GM18519 (cell line): Measurements from ENCODE around the gene FOXK1.

Experiments used
- ATAC-seq: cut with Tn5 transposase; IDR thresholded peaks from one replicate; pipeline ENCODE4 v1.9.1; 2021; ENCODE audit warnings: mild to moderate bottlenecking, moderate library complexity; ENCODE audit not compliant: unreplicated experiment, low FRiP score

FOXK1 gene

GRCh38 chr7:4809091-4809591 lies 127.0 kb downstream of the FOXK1 start:
- ATAC-seq = no peak

DNA sequence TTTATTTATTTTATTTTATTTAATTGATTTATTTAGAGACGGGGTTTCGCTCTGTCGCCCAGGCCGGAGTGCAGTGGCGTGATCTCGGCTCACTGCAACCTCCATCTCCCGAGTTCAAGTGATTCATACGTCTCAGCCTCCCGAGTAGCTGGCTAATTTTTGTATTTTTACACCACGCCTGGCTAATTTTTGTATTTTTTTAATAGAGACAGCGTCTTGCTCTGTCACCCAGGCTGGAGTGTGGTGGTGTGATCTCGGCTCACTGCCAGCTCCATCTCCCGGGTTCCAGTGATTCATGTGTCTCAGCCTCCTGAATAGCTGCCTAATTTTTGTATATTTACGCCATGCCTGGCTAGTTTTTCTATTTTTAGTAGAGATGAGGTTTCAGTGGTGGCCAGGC lies 127.6 kb downstream of the FOXK1 start:
- ATAC-seq = no peak

DNA sequence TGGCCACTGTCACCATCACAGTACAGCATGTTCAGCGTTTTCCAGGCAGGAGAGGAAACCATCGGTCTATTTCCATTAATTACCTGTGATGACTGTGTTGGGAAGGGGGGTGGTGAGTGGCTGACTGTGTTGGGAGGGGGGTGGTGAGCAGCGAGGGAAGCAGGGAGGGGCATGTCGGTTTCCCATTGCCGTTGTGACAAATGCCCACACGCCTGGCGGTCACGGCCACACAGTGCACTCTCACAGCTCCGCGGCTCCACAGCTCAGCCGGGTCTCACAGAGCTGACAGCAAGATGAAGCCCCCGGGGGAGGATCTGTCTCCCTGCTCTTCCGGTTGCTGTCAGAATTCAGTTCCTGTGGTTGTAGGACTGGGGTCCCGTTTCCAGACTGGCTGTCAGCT lies 132.3 kb downstream of the FOXK1 start:
- no peak for ATAC-seq

- ATAC-seq = no peak
Measured at GRCh38 chr7:4815121-4815520, 133.0 kb downstream of the FOXK1 start.

GRCh38 chr7:4815609-4816418 lies 133.7 kb downstream of the FOXK1 start:
- no peak for ATAC-seq

DNA sequence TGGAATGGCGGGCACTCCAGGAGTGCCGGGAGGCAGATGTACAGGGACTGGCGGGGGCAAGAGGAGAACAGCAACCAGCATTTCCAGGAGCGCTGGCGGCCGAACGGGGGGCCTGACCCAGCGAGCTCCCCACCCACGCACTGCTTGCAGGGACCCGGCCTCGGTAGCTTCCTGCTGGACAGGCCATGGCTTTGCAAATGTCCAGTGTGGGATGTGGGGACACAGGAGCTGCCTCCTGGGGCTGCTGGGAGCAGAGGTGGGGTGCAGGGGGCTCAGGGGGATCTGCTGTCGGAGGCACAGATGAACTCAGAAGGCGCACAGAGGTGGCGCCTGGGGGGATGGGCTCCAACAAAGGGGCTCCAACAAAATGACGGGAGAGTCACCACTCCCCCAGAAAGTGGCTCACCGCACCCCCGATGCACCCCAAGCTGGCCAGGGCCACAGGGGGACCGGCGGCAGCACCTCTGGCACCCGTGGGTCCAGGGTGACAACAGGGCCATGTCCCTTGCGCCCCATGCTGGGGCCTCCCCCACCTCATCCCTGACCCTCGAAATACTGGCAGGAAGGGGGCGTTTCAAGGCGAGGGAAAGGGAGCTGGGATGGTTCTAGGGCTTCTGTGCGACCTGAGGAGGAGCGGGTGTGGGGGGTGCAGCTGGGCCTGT lies 134.5 kb downstream of the FOXK1 start:
- ATAC-seq = no peak

DNA sequence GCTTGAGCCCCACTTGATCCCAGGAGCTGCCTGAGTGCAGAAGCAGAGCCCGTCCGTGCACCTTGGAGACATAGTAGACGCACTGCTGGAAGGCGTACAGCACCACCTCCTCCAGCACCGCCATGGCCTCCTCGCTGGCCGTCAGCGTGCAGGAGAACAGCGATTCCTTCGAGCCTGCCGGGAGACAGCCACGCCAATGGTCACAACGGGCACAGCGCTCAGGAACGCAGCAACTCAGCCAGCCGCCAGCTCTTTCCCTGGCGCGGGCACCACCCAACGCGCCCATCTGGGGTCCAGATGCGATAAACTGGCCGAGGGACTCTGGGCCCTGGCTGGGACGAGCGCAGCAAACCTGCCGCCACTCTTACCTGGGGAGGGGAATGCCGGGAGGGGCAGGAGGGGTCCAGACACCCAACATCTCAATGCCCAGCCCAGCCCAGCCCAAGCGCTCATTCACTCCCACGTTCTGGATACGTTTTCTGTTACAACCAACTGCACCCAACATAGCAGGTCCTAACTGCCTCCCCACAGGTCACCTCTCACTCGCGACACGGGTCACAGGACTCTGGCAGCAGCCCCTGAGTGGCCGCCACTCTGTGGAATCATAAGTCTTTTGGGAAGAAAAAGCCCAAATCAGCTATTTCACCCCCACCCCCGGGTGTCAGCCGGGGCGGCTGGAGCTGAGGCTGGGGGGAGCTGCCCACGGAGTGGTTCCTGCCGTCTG lies 135.2 kb downstream of the FOXK1 start:
- no peak for ATAC-seq

DNA sequence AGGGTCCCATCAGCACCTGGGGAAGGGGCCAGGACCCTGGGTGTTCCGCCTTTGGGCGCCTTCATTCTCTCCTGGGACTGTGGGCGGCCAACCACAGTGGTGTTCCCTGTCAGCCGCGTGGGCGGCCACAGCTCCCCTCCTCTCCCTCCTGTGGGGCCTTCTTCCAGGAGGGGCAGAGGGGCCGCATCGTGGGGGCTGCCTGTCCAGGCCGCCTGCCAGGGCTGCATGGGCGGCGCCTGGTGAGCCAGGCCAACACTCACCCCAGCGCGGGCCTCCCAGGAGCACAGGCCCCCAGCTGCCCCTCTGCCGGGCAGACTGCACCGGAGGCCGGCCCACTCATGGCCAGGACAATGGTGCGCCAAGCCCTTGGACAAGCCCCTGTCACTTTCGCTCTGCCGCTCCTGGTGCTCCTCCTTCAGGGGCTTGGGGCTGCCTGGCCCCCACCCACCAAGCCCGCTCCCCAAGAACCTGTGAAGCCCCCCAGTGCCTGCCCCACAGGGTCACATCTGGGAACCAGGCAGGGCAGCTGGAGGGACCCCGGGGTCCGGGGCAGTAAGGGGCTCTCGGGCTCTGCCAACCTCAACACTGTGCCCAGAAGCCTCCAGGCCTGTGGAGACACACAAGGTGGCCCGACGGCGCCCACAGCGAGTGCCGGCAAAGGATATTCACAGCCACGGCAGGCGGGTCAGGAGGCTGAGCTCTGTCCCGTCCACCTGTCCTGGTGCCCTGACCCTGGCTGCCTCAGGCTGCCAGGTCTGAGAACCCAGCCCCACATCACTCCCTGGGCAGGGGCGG lies 136.1 kb downstream of the FOXK1 start:
- no peak for ATAC-seq

DNA sequence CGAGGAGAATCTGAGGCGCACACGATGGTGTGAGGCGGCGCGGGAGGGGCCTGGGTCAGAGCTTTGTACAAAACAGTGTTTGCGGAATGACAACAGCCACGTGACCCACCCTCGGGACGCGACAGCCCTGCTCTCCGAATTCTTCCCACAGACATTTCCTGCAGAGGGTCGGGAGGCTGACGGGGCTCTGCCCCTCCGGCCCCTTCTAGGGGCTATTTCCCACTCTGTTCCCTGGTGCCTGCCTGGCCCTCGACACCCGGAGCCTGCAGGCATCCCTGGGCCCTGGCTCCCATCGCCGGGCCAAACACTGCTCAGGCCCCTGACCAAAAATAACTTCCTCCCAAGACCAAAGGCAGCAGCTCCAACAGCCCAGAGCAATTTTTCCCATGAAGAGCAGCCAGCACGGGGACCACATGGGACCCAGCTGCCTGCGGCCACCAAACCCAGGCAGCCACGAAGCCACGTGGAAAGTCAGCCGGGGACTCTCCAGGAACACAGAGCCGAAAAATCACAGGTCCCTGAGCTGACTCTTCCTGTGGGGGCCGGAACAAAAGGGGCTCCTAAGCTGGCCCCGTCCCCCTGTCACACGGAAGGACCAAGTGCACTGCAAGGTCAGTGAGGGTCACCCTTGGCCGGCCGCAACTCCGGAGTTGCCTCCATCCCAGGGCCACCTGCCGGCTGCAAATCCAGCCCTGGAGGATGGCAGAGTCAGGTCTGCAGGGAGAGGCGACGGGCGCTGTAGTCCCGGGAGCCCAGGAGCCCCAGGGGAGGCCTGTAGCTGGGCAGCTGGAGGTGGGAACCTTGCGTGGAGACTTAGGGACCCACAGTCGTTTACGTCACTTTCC lies 137.7 kb downstream of the FOXK1 start:
- ATAC-seq = no peak

DNA sequence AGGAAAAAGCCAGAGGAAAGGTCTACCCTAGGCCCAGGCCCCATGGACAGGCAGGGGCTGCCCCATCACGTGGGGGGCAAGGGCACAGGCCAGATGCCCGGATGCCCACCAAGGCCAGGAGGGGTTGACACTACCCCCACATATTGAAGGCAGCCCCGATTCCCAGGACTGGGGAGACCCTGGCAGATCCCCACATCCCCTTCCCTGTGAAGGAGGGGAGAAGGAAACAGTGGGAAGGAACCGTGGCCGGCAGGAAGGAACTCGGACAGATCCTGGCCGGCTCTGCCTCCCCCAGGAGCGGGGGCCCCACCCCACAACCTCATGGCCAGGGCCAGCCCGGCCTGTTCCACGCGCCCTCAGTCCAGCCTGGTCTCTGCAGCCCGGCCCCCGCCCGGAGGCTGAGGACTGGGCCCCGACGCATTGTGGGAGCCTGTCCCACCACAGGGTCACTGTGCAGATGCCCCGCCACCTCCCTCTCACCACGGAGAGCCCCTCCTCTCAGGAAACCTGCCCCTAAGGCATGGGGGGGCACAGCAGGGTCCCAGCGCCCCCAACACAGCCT lies 138.4 kb downstream of the FOXK1 start:
- no peak for ATAC-seq
